Calu3 (cell line): ENCODE results near the gene SH2B2. TPM values are rescaled to one million over a fixed set of nuclear protein-coding genes. Genes with fewer than 3 reads are reported as not detected.

ENCODE experiments used
- BruUV-seq: library from RNA; stranded (reverse); fragments of 400-500 nt; replicated peaks from 2 replicates; lab custom pipeline; 2021; lab: Mats Ljungman, UMichigan
- CTCF ChIA-PET: fragments of 300-600 bp; sonication (Branson Sonifier 250); formaldehyde crosslinking; loops from one replicate; lab custom pipeline; 2022; ENCODE audit warnings: antibody characterized with exemption; lab: Charles Lee
- DNase-seq: peaks from one replicate; pipeline ENCODE4 v3.0.0; 2022
- H3K27ac Mint-ChIP-seq: one replicate; pipeline ENCODE4 v1.8.0; 2022; ENCODE audit warnings: mixed read lengths; ENCODE audit not compliant: unreplicated experiment
- H3K27me3 Mint-ChIP-seq: one replicate; pipeline ENCODE4 v1.8.0; 2022; ENCODE audit warnings: mixed read lengths; ENCODE audit not compliant: unreplicated experiment
- H3K36me3 Mint-ChIP-seq: one replicate; pipeline ENCODE4 v1.8.0; 2022; ENCODE audit warnings: mild to moderate bottlenecking, moderate library complexity, mixed read lengths; ENCODE audit not compliant: insufficient read depth, unreplicated experiment
- H3K4me1 Mint-ChIP-seq: one replicate; pipeline ENCODE4 v1.8.0; 2022; ENCODE audit warnings: mild to moderate bottlenecking, low read depth, mixed read lengths; ENCODE audit not compliant: unreplicated experiment
- H3K4me3 Mint-ChIP-seq: one replicate; pipeline ENCODE4 v1.8.0; 2022; ENCODE audit warnings: mild to moderate bottlenecking, low read depth, moderate library complexity, mixed read lengths; ENCODE audit not compliant: unreplicated experiment
- H3K9me3 Mint-ChIP-seq: one replicate; pipeline ENCODE4 v1.8.0; 2022; ENCODE audit warnings: low read depth, mixed read lengths; ENCODE audit not compliant: unreplicated experiment
- intact Hi-C: fragments of 100-400 bp; cut with micrococcal nuclease; formaldehyde crosslinking; loops from one replicate; pipeline ENCODE4 v1.10.0; 2022; ENCODE audit not compliant: unreplicated experiment
- total RNA-seq: library from RNA; stranded (reverse); gene quantifications from 2 replicates; pipeline ENCODE4 v1.2.3, GENCODE V29; 2022
- TF ChIP-seq, protein P1 (sequence below): fragments of 200-600 bp; IDR thresholded peaks from one replicate; pipeline ENCODE4 v1.8.0; 2022; ENCODE audit warnings: antibody characterized with exemption; ENCODE audit not compliant: unreplicated experiment

Gene SH2B2
- total RNA-seq, 1 experiment from 2014 or later, result 2.7 TPM

DNA sequence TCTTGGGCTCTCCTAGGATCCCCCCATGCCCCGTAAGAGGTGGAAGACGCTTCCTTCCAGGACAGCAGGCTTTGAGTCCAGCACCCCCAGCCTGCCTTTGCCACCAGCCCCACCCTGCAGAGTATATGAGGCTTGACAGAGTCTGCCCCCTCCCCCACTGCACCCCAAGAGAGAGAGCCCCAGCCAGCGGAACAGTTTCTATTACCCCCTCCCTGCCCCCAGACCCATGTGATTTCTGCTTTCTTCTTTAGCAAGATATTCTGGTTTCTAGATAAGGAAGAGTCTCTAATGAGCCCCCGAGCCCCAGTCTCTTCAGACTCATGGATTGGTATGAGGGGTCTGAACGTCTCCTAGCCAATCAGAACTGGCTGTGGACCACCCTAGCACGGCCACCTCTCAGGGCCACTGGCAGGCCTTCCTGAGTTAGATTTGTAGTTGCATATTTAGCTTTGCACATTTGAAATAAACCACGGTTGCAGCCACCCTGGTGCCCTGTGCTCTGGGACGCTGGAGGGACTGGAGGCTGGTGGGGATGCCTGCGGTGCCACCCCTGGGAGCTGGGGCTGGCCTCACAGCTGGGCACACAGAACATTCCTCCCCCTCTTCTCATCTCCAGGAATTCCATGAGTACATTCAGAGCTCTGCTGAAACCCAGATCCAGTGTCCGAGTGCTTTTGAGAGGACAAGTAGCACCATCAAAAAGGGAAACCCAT lies 3.0 kb upstream of the SH2B2 start:
- Mint-ChIP-seq H3K4me3 (no peak overlapping the region), H3K4me1 (no peaks in the 10 kb centered on the region), H3K9me3 (no peaks in the 10 kb centered on the region), H3K27me3 (no peaks in the 10 kb centered on the region), H3K36me3 (peaks cover 28% of the 10 kb centered on the region), H3K27ac (no peak overlapping the region)
- no peak for DNase-seq
- CTCF ChIA-PET, result no interaction called here
- intact Hi-C loops, result no loop called here
- TF ChIP-seq, protein P1, sequence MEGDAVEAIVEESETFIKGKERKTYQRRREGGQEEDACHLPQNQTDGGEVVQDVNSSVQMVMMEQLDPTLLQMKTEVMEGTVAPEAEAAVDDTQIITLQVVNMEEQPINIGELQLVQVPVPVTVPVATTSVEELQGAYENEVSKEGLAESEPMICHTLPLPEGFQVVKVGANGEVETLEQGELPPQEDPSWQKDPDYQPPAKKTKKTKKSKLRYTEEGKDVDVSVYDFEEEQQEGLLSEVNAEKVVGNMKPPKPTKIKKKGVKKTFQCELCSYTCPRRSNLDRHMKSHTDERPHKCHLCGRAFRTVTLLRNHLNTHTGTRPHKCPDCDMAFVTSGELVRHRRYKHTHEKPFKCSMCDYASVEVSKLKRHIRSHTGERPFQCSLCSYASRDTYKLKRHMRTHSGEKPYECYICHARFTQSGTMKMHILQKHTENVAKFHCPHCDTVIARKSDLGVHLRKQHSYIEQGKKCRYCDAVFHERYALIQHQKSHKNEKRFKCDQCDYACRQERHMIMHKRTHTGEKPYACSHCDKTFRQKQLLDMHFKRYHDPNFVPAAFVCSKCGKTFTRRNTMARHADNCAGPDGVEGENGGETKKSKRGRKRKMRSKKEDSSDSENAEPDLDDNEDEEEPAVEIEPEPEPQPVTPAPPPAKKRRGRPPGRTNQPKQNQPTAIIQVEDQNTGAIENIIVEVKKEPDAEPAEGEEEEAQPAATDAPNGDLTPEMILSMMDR, result no peak
- TSS peak; percentile 84 for BruUV-seq

DNA sequence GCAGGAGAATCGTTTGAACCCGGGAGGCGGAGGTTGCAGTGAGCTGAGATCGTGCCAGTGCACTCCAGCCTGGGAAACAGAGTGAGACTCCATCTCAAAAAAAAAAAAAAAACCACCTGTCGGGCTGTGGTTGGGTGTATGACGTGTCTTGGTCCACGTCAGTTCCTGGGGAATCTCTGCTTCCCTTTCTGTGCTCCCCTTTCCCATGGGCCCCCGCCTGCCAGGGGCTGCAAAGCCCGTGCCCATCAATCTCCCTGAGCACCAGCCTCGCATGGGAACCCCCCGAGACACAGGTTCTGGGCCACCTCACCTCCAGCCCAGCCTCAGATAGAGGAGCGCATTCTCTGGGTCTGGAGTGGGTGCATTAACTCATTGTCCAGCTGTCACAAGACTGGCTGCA lies 2.3 kb upstream of the SH2B2 start:
- Mint-ChIP-seq H3K36me3 (peaks cover 28% of the 10 kb centered on the region), H3K4me1 (no peaks in the 10 kb centered on the region), H3K9me3 (no peaks in the 10 kb centered on the region), H3K27me3 (no peaks in the 10 kb centered on the region), H3K4me3 (no peak overlapping the region), H3K27ac (no peak overlapping the region)
- no peak for DNase-seq
- TF ChIP-seq, protein P1, result no peak
- CTCF ChIA-PET, result no interaction called here
- BruUV-seq, result no TSS peak
- intact Hi-C loops, result no loop called here

DNA sequence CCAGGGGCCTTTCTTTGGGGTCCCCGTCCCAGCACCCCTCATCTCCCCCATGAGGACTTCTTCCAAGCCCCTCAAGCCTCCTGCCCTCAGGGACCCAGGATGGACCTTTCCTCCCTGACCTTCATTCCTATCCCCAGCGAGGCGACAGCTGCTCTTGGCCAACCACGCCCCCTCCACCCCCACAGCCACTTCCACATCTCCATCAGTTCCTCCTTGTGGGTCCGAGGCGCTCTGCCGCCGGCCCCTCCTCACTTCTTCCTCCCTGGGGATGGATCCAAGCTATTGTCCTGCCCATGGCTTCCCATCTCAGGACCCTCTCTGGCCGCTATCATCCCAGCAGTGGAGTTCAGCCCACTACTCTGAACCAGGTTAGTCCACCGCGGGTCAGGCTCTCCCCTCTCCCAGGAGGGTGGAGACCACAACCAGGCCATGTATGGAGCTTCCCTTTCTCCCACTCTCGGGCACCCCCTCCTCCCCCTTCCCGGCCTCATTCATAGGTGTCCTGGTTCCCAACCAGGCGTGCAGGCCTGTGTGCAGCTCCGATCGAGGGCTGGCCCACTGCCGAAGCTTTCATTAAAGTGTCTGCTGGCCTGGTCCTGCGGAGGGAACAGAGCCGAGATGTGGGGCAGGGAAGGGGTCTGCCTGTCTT lies 1.7 kb upstream of the SH2B2 start:
- Mint-ChIP-seq H3K36me3 (peaks cover 23% of the 10 kb centered on the region), H3K4me1 (no peaks in the 10 kb centered on the region), H3K4me3 (no peak overlapping the region), H3K9me3 (no peaks in the 10 kb centered on the region), H3K27ac (no peak overlapping the region), H3K27me3 (no peaks in the 10 kb centered on the region)
- intact Hi-C loops, result no loop called here
- no TSS peak for BruUV-seq
- CTCF ChIA-PET, result no interaction called here
- no peak for DNase-seq
- TF ChIP-seq, protein P1, result no peak

DNA sequence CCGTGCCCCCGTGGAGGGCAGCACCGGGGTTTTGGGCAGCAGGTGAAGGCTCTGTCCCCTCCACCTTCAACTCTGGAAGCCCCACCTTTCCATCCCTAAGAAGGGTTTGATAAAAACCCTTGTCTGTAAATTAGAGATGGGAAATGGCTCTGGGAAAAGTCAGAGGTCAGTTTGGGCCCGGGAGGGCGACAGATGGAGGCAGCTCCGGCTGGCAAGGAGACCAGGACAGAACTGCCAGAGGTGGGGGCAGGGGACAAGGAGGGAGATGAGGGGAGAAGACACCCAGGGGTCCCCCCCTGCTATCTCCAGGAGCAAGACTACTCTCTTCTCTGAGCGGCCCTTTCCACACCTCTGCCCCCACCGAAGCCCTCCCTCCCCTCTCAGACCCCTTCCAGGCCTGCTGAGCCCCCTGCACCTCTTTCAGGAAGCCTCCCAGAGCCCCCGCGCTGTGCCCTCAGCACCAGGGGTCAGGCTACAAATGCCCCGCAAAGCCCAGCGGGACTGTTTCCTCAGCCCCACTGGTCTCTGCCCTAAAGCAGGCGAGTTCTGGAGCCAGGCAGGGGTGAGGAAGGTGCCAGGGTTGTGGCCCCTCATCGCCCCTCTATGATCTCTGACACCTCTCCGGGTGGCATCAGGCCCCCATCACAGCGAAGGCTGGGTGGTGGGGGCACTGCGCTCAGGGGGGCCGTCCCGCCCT lies 980 bp upstream of the SH2B2 start:
- H3K4me1 Mint-ChIP-seq, result no peaks in the 10 kb centered on the region

More for the DNA sequence above, 980 bp upstream of the SH2B2 start:
- CTCF ChIA-PET, result no interaction called here
- Mint-ChIP-seq H3K4me3 (peak overlapping the region; percentile 63), H3K36me3 (peaks cover 22% of the 10 kb centered on the region), H3K27me3 (no peaks in the 10 kb centered on the region), H3K27ac (no peak overlapping the region), H3K9me3 (no peaks in the 10 kb centered on the region)
- TF ChIP-seq, protein P1, result no peak
- no peak for DNase-seq
- BruUV-seq, result no TSS peak
- intact Hi-C loops, result no loop called here
